Ishikawa (cell line): ENCODE data around the gene GDPD5.

Source experiments
- CEBPB ChIP-seq: IDR thresholded peaks from 2 replicates; pipeline ENCODE4 v1.6.1; 2012
- CREB1 ChIP-seq: IDR thresholded peaks from 2 replicates; pipeline ENCODE4 v1.6.1; 2012; ENCODE audit warnings: low read depth
- EGR1 ChIP-seq: IDR thresholded peaks from 2 replicates; pipeline ENCODE4 v1.6.1; 2012
- EP300 ChIP-seq: IDR thresholded peaks from 2 replicates; pipeline ENCODE4 v1.6.1; 2012; ENCODE audit warnings: borderline replicate concordance
- FOXM1 ChIP-seq: IDR thresholded peaks from 2 replicates; pipeline ENCODE4 v1.6.1; 2012; ENCODE audit warnings: low read depth, borderline replicate concordance
- NFIC ChIP-seq: IDR thresholded peaks from 2 replicates; pipeline ENCODE4 v1.6.1; 2012
- RAD21 ChIP-seq: IDR thresholded peaks from 2 replicates; pipeline ENCODE4 v1.6.1; 2012; ENCODE audit warnings: low read depth
- TAF1 ChIP-seq: IDR thresholded peaks from 2 replicates; pipeline ENCODE4 v1.6.1; 2012; ENCODE audit warnings: low read depth, mild to moderate bottlenecking
- TCF12 ChIP-seq: IDR thresholded peaks from 2 replicates; pipeline ENCODE4 v1.6.1; 2012; ENCODE audit warnings: low read depth
- TEAD4 ChIP-seq: IDR thresholded peaks from 2 replicates; pipeline ENCODE4 v1.6.1; 2012
- YY1 ChIP-seq: IDR thresholded peaks from 2 replicates; pipeline ENCODE4 v1.6.1; 2012; ENCODE audit warnings: low read depth
- ZBTB7A ChIP-seq: IDR thresholded peaks from 2 replicates; pipeline ENCODE4 v1.6.1; 2012; ENCODE audit warnings: low read depth
- TF ChIP-seq, protein P1 (sequence below): IDR thresholded peaks from 2 replicates; pipeline ENCODE4 v1.6.1; 2012
- TF ChIP-seq, protein P2 (sequence below): IDR thresholded peaks from 2 replicates; pipeline ENCODE4 v1.6.1; 2012
- TF ChIP-seq, protein P3 (sequence below): IDR thresholded peaks from 2 replicates; pipeline ENCODE4 v1.6.1; 2012; ENCODE audit warnings: low read depth, mild to moderate bottlenecking

Gene GDPD5

DNA sequence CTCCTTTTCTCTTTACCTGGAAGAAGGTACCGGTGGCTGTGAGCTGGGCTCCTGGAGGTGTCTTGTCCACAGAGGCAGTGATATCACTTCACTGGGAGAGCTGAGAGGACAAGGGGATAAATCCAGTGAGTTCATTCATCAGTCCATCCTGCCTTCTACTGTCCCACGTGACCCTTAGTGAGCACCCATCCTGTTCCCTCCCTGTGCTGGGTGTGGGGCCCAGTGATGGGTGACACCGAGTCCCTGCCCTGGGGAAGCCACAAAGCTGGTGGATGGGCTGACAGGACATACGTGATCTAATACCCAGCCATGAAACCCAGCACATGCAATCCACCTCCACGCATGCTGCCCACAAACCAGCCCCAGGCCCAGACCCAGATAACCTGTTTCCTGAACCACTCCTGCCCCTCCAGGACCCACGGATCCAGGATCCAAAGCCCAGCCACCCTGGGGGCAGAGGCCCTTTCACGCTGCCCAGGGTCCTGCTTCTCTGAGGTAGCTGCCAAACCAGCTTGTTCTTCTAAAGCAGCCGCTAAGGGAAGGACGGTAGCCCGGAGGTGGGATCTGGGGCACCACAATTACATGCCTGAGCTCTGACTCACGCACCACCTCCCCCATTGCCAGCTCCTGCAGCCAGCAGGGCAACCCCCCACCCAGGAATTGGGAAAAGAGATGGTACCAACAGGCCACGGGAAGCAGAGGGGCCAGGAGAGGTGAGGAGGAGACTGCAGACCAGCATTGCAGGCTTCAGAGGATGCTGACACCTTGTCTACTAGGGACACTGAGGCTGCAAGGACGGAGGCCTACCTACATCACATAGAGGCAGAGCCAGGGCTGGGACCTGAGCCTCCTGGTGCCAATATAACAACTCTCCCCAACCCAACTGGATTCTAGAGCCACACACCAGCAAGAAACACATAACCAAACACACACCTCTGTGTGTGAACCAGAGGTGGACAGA is 35.2 kb downstream of the GDPD5 start:
- TF ChIP-seq TEAD4, result peak; percentile 73
- TF ChIP-seq EGR1, result no peak
- no peak for TF ChIP-seq CREB1
- TF ChIP-seq EP300, result no peak; the same call in 1 of the 2 replicates
- TF ChIP-seq ZBTB7A, result 0 out of 2 replicates have a peak, but pooled peaks have one; percentile 52
- no peak for TF ChIP-seq CEBPB
- TF ChIP-seq, protein P1, sequence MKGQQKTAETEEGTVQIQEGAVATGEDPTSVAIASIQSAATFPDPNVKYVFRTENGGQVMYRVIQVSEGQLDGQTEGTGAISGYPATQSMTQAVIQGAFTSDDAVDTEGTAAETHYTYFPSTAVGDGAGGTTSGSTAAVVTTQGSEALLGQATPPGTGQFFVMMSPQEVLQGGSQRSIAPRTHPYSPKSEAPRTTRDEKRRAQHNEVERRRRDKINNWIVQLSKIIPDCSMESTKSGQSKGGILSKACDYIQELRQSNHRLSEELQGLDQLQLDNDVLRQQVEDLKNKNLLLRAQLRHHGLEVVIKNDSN, result no peak
- TF ChIP-seq TCF12, result peak; percentile 52; the same call in 1 of the 2 replicates

GRCh38 chr11:75487365-75487764 is 38.4 kb downstream of the GDPD5 start:
- TF ChIP-seq YY1 (no peak), ZBTB7A (no peak), EP300 (no peak), RAD21 (no peak), FOXM1 (no peak), CEBPB (no peak), CREB1 (no peak), EGR1 (no peak), TAF1 (no peak), TCF12 (no peak), TEAD4 (no peak), NFIC (no peak)
- TF ChIP-seq, protein P2, sequence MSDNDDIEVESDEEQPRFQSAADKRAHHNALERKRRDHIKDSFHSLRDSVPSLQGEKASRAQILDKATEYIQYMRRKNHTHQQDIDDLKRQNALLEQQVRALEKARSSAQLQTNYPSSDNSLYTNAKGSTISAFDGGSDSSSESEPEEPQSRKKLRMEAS, result no peak
- TF ChIP-seq, protein P1, result no peak
- TF ChIP-seq, protein P3, sequence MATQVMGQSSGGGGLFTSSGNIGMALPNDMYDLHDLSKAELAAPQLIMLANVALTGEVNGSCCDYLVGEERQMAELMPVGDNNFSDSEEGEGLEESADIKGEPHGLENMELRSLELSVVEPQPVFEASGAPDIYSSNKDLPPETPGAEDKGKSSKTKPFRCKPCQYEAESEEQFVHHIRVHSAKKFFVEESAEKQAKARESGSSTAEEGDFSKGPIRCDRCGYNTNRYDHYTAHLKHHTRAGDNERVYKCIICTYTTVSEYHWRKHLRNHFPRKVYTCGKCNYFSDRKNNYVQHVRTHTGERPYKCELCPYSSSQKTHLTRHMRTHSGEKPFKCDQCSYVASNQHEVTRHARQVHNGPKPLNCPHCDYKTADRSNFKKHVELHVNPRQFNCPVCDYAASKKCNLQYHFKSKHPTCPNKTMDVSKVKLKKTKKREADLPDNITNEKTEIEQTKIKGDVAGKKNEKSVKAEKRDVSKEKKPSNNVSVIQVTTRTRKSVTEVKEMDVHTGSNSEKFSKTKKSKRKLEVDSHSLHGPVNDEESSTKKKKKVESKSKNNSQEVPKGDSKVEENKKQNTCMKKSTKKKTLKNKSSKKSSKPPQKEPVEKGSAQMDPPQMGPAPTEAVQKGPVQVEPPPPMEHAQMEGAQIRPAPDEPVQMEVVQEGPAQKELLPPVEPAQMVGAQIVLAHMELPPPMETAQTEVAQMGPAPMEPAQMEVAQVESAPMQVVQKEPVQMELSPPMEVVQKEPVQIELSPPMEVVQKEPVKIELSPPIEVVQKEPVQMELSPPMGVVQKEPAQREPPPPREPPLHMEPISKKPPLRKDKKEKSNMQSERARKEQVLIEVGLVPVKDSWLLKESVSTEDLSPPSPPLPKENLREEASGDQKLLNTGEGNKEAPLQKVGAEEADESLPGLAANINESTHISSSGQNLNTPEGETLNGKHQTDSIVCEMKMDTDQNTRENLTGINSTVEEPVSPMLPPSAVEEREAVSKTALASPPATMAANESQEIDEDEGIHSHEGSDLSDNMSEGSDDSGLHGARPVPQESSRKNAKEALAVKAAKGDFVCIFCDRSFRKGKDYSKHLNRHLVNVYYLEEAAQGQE, result no peak

DNA sequence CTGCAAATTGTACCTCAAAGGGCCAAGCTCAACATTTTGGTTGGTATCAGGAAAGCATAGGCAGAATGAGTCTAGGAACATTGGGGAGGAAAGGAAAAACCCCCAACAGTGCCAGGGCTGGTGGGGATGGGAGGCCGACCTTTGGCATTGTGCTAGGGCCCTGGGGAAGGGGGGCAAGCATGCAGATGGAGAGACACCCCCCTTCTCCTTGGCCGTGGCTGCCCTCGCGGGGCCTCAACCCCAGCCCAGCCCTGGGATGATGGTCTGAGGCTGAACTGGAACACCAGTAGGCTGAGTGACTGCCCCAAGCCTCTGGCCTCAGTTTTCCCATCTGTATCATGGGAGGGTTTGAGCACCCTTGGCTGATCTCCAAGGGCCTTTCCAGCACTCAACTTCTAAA is 40.0 kb downstream of the GDPD5 start:
- TF ChIP-seq, protein P3, result no peak
- no peak for TF ChIP-seq EGR1
- no peak for TF ChIP-seq FOXM1

DNA sequence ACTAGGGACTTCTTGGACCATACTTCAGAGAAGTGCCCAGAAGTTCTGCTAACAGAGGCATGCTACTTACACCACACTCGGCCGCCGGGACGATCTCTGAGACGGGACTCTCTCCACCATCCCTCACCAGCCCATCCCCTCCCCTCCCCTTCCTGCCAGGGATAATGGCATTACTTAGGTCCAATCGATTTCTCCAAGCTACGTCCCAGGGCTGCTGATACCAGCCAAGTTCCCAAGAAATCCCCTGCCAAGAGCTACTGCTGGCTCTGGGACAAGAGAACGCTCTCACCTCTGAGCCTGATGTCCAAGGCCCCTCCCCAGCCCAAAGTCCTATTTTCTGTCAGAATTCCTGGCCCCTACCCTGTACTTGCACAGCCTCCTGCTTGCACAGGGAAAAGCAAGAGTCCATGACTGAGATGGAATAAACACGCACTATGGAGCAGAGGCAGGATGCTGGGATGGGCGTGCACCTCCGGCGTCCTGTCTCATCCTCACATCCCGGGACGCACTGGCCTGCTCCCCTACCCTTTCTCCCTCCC is 42.7 kb downstream of the GDPD5 start:
- TF ChIP-seq ZBTB7A (no peak), TAF1 (no peak), EGR1 (no peak), CEBPB (no peak), YY1 (no peak), CREB1 (no peak), TCF12 (no peak)
- TF ChIP-seq, protein P3, result no peak
- TF ChIP-seq, protein P2, result no peak
